Neural progenitor cell (in vitro differentiated cells): ENCODE measurements around the gene TMED7. TPM values are rescaled to one million over a fixed set of nuclear protein-coding genes. Genes with fewer than 3 reads are reported as not detected.

Experiments
- DNase-seq: peaks from one replicate; pipeline ENCODE4 v3.0.0-alpha.2; 2016; ENCODE audit warnings: low spot score
- H2AFZ ChIP-seq: fragments of 200-600 bp; sonication (generic); replicated peaks from 2 replicates; pipeline ENCODE4 v1.6.1; 2016; ENCODE audit warnings: antibody characterized with exemption
- H3F3A ChIP-seq: fragments of 200-600 bp; sonication (generic); 2 replicates; pipeline ENCODE4 v1.6.1; 2016; ENCODE audit warnings: antibody characterized with exemption, low read depth
- H3K27ac ChIP-seq: fragments of 200-600 bp; sonication (generic); 2 replicates; pipeline ENCODE4 v1.5.1; 2016; ENCODE audit warnings: mild to moderate bottlenecking
- H3K27me3 ChIP-seq: fragments of 200-600 bp; sonication (generic); 2 replicates; pipeline ENCODE4 v1.6.1; 2016; ENCODE audit warnings: mild to moderate bottlenecking, moderate library complexity
- H3K36me3 ChIP-seq: fragments of 200-600 bp; sonication (generic); 2 replicates; pipeline ENCODE4 v1.5.1; 2016
- H3K4me1 ChIP-seq: fragments of 200-600 bp; sonication (generic); 2 replicates; pipeline ENCODE4 v1.6.1; 2016; ENCODE audit warnings: mixed run types
- H3K4me2 ChIP-seq: fragments of 200-600 bp; sonication (generic); 2 replicates; pipeline ENCODE4 v1.6.1; 2016
- H3K4me3 ChIP-seq: fragments of 200-600 bp; sonication (generic); 2 replicates; pipeline ENCODE4 v1.5.1; 2016
- H3K79me2 ChIP-seq: fragments of 200-600 bp; sonication (generic); 2 replicates; pipeline ENCODE4 v1.6.1; 2016; ENCODE audit warnings: low read depth
- H3K9ac ChIP-seq: fragments of 200-600 bp; sonication (generic); 2 replicates; pipeline ENCODE4 v1.6.1; 2016
- H3K9me3 ChIP-seq: fragments of 200-600 bp; sonication (generic); 2 replicates; pipeline ENCODE4 v1.5.1; 2016; ENCODE audit warnings: low read depth
- H4K20me1 ChIP-seq: fragments of 200-600 bp; sonication (generic); 2 replicates; pipeline ENCODE4 v1.6.1; 2016; ENCODE audit warnings: low read depth
- H3K27ac Mint-ChIP-seq: 3 replicates; pipeline ENCODE4 v1.8.0; 2021; ENCODE audit warnings: mixed read lengths
- H3K27me3 Mint-ChIP-seq: 2 replicates; pipeline ENCODE4 v1.8.0; 2022; ENCODE audit warnings: low read depth, mild to moderate bottlenecking, inconsistent platforms, moderate library complexity, mixed read lengths; ENCODE audit not compliant: insufficient read depth
- H3K36me3 Mint-ChIP-seq: 3 replicates; pipeline ENCODE4 v1.8.0; 2021; ENCODE audit warnings: mixed read lengths
- H3K4me1 Mint-ChIP-seq: 3 replicates; pipeline ENCODE4 v1.8.0; 2021; ENCODE audit warnings: mixed read lengths
- H3K4me3 Mint-ChIP-seq: 3 replicates; pipeline ENCODE4 v1.8.0; 2021; ENCODE audit warnings: mild to moderate bottlenecking, moderate library complexity, mixed read lengths
- H3K9me3 Mint-ChIP-seq: 3 replicates; pipeline ENCODE4 v1.8.0; 2020; ENCODE audit warnings: mixed read lengths
- EZH2 ChIP-seq: fragments of 200-600 bp; sonication (generic); IDR thresholded peaks from 2 replicates; pipeline ENCODE4 v1.6.1; 2017; ENCODE audit warnings: antibody characterized with exemption, mild to moderate bottlenecking, moderate library complexity
- EZH2phosphoT487 ChIP-seq: fragments of 200-600 bp; sonication (generic); IDR thresholded peaks from 2 replicates; pipeline ENCODE4 v1.6.1; 2017; ENCODE audit warnings: antibody characterized with exemption
- total RNA-seq: library from RNA; depleted of rRNA; stranded (reverse); fragments of >200 nt; gene quantifications from 2 replicates; pipeline ENCODE4 v1.2.3, GENCODE V29; 2015; ENCODE audit warnings: low replicate concordance
- TF ChIP-seq, protein P1 (sequence below): fragments of 200-600 bp; sonication (generic); IDR thresholded peaks from 2 replicates; pipeline ENCODE4 v1.5.1; 2017; ENCODE audit warnings: antibody characterized with exemption, mild to moderate bottlenecking

The TMED7 gene
- total RNA-seq, 1 donor from 2014 or later: 112 TPM

DNA sequence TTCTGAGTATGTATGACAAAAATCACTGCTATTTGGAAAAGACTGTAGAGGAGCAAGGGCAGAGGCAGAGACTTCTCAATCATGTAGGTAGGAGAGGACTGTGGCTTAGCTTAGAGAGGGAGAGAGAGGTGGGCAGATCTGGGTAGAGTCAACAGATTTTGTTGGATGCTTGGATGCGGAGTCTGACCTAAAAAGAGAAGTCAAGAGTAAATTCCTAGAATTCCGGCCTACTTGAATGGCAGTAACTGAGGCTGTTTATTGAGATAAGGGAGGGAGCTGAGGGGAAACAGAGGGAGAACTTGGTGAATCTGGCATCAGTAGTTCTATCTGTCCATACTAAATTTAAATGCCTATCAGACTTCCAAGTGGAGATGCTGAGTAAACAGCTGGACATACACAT is 25.9 kb downstream of the TMED7 start:
- Histone ChIP-seq H3K9ac (no peak overlapping the region), H3K27ac (no peak overlapping the region), H3K9me3 (no peaks in the 10 kb centered on the region), H3K4me2 (no peak overlapping the region), H3K27me3 (no peaks in the 10 kb centered on the region), H3K36me3 (no peaks in the 10 kb centered on the region), H3F3A (peaks cover 16% of the 10 kb centered on the region), H2AFZ (no peak overlapping the region), H3K4me1 (peaks cover 21% of the 10 kb centered on the region), H3K79me2 (no peaks in the 10 kb centered on the region), H4K20me1 (peaks cover 3% of the 10 kb centered on the region), H3K4me3 (no peak overlapping the region)
- DNase-seq: no peak
- H3K4me1 Mint-ChIP-seq: peaks cover 10% of the 10 kb centered on the region
- peaks cover 8% of the 10 kb centered on the region for H3K9me3 Mint-ChIP-seq
- no peak overlapping the region for H3K4me3 Mint-ChIP-seq
- H3K36me3 Mint-ChIP-seq: peaks cover 17% of the 10 kb centered on the region
- no peaks in the 10 kb centered on the region for H3K27me3 Mint-ChIP-seq
- no peak for TF ChIP-seq EZH2
- TF ChIP-seq EZH2phosphoT487: no peak
- TF ChIP-seq, protein P1, sequence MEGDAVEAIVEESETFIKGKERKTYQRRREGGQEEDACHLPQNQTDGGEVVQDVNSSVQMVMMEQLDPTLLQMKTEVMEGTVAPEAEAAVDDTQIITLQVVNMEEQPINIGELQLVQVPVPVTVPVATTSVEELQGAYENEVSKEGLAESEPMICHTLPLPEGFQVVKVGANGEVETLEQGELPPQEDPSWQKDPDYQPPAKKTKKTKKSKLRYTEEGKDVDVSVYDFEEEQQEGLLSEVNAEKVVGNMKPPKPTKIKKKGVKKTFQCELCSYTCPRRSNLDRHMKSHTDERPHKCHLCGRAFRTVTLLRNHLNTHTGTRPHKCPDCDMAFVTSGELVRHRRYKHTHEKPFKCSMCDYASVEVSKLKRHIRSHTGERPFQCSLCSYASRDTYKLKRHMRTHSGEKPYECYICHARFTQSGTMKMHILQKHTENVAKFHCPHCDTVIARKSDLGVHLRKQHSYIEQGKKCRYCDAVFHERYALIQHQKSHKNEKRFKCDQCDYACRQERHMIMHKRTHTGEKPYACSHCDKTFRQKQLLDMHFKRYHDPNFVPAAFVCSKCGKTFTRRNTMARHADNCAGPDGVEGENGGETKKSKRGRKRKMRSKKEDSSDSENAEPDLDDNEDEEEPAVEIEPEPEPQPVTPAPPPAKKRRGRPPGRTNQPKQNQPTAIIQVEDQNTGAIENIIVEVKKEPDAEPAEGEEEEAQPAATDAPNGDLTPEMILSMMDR: no peak
- H3K27ac Mint-ChIP-seq: no peak overlapping the region

DNA sequence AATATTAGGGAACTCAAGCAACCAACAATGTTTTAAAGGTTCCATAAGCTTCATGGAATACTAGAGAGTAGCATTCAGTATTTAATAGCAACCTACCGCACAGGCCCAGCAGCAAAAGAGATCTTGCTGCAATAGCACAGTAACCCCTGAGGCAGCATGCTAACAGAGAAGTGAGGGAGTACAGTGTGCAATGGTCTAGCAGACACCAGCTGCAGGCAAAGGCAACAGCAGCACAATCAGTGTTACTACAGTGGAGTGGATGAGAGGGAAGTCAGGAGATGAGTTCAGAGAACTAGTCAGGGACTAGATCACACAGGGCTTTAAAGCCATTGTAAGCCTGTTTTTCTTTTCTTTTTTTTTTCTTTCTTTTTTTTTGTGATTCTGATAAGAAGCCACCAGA is 26.3 kb downstream of the TMED7 start:
- no peak overlapping the region for H2AFZ ChIP-seq
- no peaks in the 10 kb centered on the region for H3K9me3 ChIP-seq
- H3K27me3 ChIP-seq: no peaks in the 10 kb centered on the region
- peaks cover 16% of the 10 kb centered on the region for H3F3A ChIP-seq
- no peak overlapping the region for H3K4me3 ChIP-seq
- no peaks in the 10 kb centered on the region for H3K36me3 ChIP-seq
- no peak overlapping the region for H3K4me2 ChIP-seq
- no peaks in the 10 kb centered on the region for H3K27me3 Mint-ChIP-seq
- H3K36me3 Mint-ChIP-seq: peaks cover 15% of the 10 kb centered on the region
- no peak overlapping the region for H3K27ac ChIP-seq
- no peaks in the 10 kb centered on the region for H3K79me2 ChIP-seq
- peaks cover 10% of the 10 kb centered on the region for H3K4me1 Mint-ChIP-seq
- H3K4me1 ChIP-seq: peaks cover 21% of the 10 kb centered on the region
- no peak for DNase-seq
- H3K9me3 Mint-ChIP-seq: peaks cover 8% of the 10 kb centered on the region
- H3K27ac Mint-ChIP-seq: no peak overlapping the region
- H3K4me3 Mint-ChIP-seq: no peak overlapping the region
- H3K9ac ChIP-seq: no peak overlapping the region
- H4K20me1 ChIP-seq: peaks cover 3% of the 10 kb centered on the region
- TF ChIP-seq, protein P1: no peak
- no peak for TF ChIP-seq EZH2

DNA sequence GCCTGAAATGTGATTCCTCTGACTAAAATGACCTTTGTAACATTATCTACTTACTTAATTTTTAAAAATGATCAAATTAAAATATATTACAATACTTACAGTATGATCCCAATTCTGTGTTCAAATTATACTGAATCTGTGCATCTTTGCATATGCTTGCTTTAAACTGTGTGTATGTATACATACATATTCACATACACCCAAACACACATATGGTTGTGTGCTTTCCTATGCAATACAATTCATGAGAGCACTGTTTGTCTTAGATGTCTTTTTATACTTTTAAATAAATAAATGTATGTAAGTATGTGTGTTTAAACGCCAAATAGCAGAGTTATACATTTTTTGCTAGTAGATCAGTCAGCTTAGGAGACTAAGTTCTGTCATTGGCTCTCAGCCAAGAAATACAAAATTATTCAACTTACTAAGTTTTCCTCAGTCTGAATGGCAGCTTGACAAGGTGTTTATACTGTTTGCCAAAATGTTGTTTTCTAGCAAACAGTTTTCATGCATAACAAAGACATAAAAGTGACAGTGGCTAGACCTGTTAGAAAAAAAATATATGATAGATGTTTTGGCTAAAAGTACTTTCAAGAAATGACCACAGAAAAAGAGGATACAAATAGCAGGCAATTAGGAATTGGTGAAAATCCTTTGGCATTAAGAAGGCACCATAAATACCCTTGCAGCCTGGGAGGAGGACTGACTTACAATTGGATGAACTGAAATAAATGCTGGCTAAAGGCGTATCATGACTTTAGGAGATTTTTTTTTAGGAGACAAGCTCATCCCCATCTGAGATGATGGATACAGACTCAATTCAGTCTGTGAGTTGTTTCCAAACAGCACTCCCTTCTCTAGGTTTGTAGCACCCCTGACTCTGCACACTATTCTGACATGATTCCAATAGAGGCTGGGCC is 31.4 kb downstream of the TMED7 start:
- H3K4me1 Mint-ChIP-seq: no peaks in the 10 kb centered on the region
- no peak overlapping the region for H3K4me3 ChIP-seq
- no peaks in the 10 kb centered on the region for H3K36me3 Mint-ChIP-seq
- no peak overlapping the region for H3K4me2 ChIP-seq
- H3K27me3 Mint-ChIP-seq: no peaks in the 10 kb centered on the region
- H3K9me3 ChIP-seq: no peaks in the 10 kb centered on the region
- H3K36me3 ChIP-seq: no peaks in the 10 kb centered on the region
- H3K27me3 ChIP-seq: no peaks in the 10 kb centered on the region
- H3K4me1 ChIP-seq: no peaks in the 10 kb centered on the region
- no peaks in the 10 kb centered on the region for H3K79me2 ChIP-seq
- TF ChIP-seq, protein P1: no peak
- no peak for TF ChIP-seq EZH2phosphoT487
- no peak for TF ChIP-seq EZH2
- no peaks in the 10 kb centered on the region for H3K9me3 Mint-ChIP-seq
- no peak overlapping the region for H3K27ac ChIP-seq
- H3F3A ChIP-seq: no peaks in the 10 kb centered on the region
- H3K9ac ChIP-seq: no peak overlapping the region
- no peak overlapping the region for H3K27ac Mint-ChIP-seq
- DNase-seq: no peak
- no peaks in the 10 kb centered on the region for H4K20me1 ChIP-seq
- no peak overlapping the region for H3K4me3 Mint-ChIP-seq
- no peak overlapping the region for H2AFZ ChIP-seq
